ENCODE measurements around the gene NUP62CL.

The NUP62CL gene

GRCh38 chrX:107146670-107147069, 59.6 kb downstream of the NUP62CL start:
- no peak for TF ChIP-seq CTCF (IDR thresholded peaks at IDR 0.05; ENCODE audit: low read depth, low read length)
- DNase-seq (ENCODE audit: low read depth, low spot score): no peak
- in situ Hi-C loops (cut with HindIII; ENCODE audit: low sequenced_read_pairs): no loop called here
- H3K4me3 ChIP-seq (ENCODE audit: low read depth, low read length): no peak overlapping the region

DNA sequence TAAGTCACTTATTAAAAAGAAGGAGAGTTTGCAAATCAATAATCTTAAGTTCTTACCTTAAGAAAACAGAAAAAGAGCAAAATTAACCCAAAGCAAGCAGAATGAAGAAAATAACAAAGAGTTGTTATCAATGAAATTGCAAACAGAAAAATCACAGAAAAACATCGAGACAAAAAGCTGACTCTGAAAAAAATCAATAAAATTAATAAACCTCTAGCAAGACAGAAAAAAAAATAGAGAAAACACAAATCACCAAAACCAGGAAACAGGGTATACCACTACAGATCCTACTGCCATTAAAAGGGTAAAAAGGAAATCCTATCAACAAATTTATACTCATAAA, 70.3 kb downstream of the NUP62CL start:
- no peak overlapping the region for H3K4me3 ChIP-seq (ENCODE audit: low read depth, low read length)
- peak; percentile 1 for DNase-seq (ENCODE audit: low read depth, low spot score)
- in situ Hi-C loops (cut with HindIII; ENCODE audit: low sequenced_read_pairs): no loop called here
- TF ChIP-seq CTCF (IDR thresholded peaks at IDR 0.05; ENCODE audit: low read depth, low read length): no peak

- TF ChIP-seq CTCF (IDR thresholded peaks at IDR 0.05; ENCODE audit: low read depth, low read length): no peak
- peak; percentile 61 for DNase-seq (ENCODE audit: low read depth, low spot score)
- in situ Hi-C loops (cut with HindIII; ENCODE audit: low sequenced_read_pairs): no loop called here
- H3K4me3 ChIP-seq (ENCODE audit: low read depth, low read length): no peak overlapping the region
Observed at GRCh38 chrX:107135049-107135964, 70.9 kb downstream of the NUP62CL start.

GRCh38 chrX:107123750-107124149, 82.5 kb downstream of the NUP62CL start:
- TF ChIP-seq CTCF (IDR thresholded peaks at IDR 0.05; ENCODE audit: low read depth, low read length): no peak
- no peak overlapping the region for H3K4me3 ChIP-seq (ENCODE audit: low read depth, low read length)
- in situ Hi-C loops (cut with HindIII; ENCODE audit: low sequenced_read_pairs): no loop called here
- DNase-seq (ENCODE audit: low read depth, low spot score): no peak

DNA sequence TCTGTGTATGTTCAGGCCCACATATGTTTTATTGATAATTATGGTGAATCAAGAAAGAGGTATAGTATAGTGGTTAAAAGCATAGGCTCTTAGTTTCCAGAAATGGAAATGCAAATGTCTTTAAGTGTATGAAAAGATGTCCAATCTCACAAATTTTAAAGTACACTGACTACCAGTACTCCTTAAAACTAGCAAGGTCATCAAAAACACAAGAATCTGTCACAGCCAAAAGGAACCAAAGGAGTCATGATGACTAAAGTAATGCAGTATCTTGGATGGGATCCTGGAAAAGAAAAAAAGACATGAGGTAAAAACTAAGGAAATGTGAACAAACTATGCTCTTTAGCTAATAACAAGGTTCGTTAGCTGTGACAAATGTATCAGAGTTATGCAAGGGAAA, 87.0 kb downstream of the NUP62CL start:
- no peak for TF ChIP-seq CTCF (IDR thresholded peaks at IDR 0.05; ENCODE audit: low read depth, low read length)
- H3K4me3 ChIP-seq (ENCODE audit: low read depth, low read length): no peak overlapping the region
- no peak for DNase-seq (ENCODE audit: low read depth, low spot score)
- in situ Hi-C loops (cut with HindIII; ENCODE audit: low sequenced_read_pairs): no loop called here

GRCh38 chrX:107118322-107119147, 87.7 kb downstream of the NUP62CL start, which contains the start of gene RBM41:
Gene RBM41, minus strand, starts transcription at chrX:107118822. Its CDS starts 49 bp downstream, at chrX:107118773.
- peak within 1 kb of the TSS; percentile 61 for H3K4me3 ChIP-seq (ENCODE audit: low read depth, low read length)
- DNase-seq (ENCODE audit: low read depth, low spot score): peak; percentile 83
- TF ChIP-seq CTCF (IDR thresholded peaks at IDR 0.05; ENCODE audit: low read depth, low read length): no peak
- in situ Hi-C loops (cut with HindIII; ENCODE audit: low sequenced_read_pairs): no loop called here
